ENCODE results near the gene TNN.
"Not testable (repeated sequence)": the region's sequence is repeated elsewhere in the genome, so short reads cannot be mapped to it uniquely, and the experiment has no call there.

The TNN gene

DNA sequence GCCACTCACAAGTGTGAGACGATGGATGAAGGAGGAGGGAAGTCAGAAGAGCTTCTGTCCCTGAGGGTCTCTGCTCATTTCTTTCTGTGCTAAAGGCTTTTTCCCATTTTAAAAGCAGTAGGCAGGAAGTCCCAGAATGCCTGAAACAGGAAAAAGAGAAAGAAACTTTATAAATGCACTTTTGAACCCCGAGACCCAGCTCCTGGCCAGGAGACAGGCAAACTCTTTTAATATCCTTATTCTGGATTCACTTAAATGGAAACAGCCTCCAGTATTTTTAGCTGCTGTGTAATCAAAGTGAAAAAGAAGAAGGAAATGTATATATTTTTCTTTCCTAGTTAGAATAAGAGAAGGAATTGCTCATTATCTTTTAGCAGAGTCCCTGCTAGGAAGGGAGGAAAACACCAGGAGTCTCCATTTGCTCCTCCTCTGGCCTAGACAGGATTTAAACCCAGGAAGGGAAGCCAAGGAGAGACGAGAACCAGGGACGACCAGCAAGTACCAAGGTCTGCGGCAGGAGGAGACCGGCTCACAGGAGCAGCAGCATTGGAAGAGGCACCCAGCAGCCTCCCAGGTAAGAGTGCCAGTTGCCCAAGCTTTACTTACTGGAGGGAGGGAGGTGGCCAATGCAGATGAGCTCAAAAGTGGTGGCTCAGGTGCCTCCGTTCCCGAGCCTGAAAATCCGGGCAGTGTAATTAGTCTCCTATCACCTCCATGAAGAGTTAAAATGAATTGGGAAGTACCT, at the start of gene TNN:
Gene TNN, plus strand, starts transcription at position 472 of the 745 bp plus-strand sequence. CDS start 9,586 bp downstream, outside the sequence.
- POLR2A ChIA-PET (ENCODE audit: low non-redundant PET) = no interaction called here
- CTCF ChIA-PET = interaction anchor here (1.0 kb wide), 1 partner anchor 63 kb away, joined by 4 read pairs; no protein-coding TSS in a partner anchor
- no peak within 1 kb of the TSS for H3K27ac ChIP-seq
- DNase-seq (ENCODE audit: low spot score) = no peak
- no peak for TF ChIP-seq CTCF (conservative IDR thresholded peaks at IDR 0.05; ENCODE audit: low read depth)

DNA sequence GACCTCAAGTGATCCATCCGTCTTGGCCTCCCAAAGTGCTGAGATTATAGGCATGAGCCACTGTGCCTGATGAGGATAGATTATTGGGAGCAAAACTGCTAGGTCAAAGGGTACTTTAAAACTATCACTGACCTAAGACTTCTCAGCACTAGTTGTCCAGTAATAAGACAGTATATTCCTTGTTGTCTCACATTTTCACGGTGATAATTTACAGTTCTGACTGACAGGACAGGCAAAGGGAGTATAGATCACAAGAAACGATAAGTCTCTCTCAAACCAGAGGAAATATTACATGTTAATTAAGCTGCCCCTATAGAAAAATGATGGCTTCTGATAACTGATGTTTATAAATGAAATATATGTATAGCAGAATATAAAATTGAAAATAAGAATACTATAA, 48.1 kb upstream of the TNN start:
- TF ChIP-seq CTCF (conservative IDR thresholded peaks at IDR 0.05; ENCODE audit: low read depth) = no peak
- no peak overlapping the region for H3K27ac ChIP-seq
- ChIA-PET POLR2A (ENCODE audit: low non-redundant PET) (no interaction called here), CTCF (no interaction called here)
- no peak for DNase-seq (ENCODE audit: low spot score)

- ChIA-PET POLR2A (ENCODE audit: low non-redundant PET) (interaction anchor here (0.7 to 1.2 kb wide), 3 partner anchors 23 to 1088 kb away, joined by 4 to 7 read pairs (median 6); no protein-coding TSS in a partner anchor), CTCF (interaction anchor here (0.7 to 1.1 kb wide), 2 partner anchors 102 to 315 kb away, joined by 5 to 7 read pairs; no protein-coding TSS in a partner anchor)
- no peak for TF ChIP-seq CTCF (conservative IDR thresholded peaks at IDR 0.05; ENCODE audit: low read depth)
- peak; percentile 98 for DNase-seq (ENCODE audit: low spot score)
- peak within 1 kb of the TSS; percentile 78 for H3K27ac ChIP-seq
These were observed 44.4 kb upstream of the TNN start, which contains the start of gene MRPS14 for GRCh38 chr1:175023043-175023921. TSS of gene MRPS14 (minus strand) at chr1:175023425. CDS start at chr1:175023408, 17 bp downstream.

- DNase-seq (ENCODE audit: low spot score) = not testable (repeated sequence)
- peak overlapping the region; percentile 78 for H3K27ac ChIP-seq
- ChIA-PET CTCF (interaction anchor here (0.5 to 1.1 kb wide), 3 partner anchors 9 to 315 kb away, joined by 4 to 7 read pairs (median 5); no protein-coding TSS in a partner anchor), POLR2A (ENCODE audit: low non-redundant PET) (interaction anchor here (0.7 to 1.2 kb wide), 2 partner anchors 23 to 25 kb away, joined by 4 to 6 read pairs; no protein-coding TSS in a partner anchor)
These were observed 43.8 kb upstream of the TNN start for GRCh38 chr1:175023922-175024242.

DNA sequence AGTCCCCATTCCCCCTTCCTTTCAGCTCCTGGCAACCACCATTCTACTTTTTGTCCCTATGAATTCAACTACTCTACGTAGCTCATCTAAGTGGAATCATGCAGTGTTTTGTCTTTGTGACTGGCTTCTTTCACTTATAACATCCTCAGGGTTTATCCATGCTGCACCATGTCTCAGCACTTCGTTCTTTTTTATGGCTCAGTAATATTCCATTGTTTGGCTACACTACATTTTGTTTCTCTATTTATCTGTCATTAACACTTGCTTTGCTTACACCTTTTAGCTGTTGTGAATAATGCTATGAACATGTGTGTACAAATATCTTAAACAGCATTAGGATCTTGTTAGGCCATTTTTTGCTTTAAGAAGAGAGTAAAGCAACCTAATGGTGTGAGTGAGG, 42.9 kb upstream of the TNN start:
- H3K27ac ChIP-seq = no peak overlapping the region
- no peak for DNase-seq (ENCODE audit: low spot score)
- CTCF ChIA-PET = interaction anchor here (1.2 kb wide), 1 partner anchor 121 kb away, joined by 4 read pairs; no protein-coding TSS in a partner anchor
- POLR2A ChIA-PET (ENCODE audit: low non-redundant PET) = no interaction called here
- no peak for TF ChIP-seq CTCF (conservative IDR thresholded peaks at IDR 0.05; ENCODE audit: low read depth)

DNA sequence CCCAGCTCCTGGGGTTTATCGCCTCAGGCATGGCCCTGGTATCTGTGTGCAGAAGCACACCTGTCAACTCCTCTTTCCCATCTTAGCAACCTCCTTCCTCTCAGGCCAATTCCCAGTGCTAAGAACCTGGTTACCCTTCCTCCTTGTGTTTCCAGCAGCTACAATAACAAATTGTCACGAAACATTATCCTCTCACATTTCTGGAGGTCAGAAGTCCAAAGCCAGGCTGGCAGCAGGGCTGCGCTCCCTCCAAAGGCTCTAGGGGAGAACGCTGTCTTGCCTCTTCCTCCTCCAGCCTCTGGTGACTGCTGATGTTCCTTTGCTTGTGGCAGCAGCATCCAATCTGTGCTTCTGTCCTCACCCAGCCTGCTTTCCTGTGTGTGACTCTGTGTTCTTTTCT, 33.7 kb upstream of the TNN start:
- ChIA-PET POLR2A (ENCODE audit: low non-redundant PET) (no interaction called here), CTCF (interaction anchor here (0.6 kb wide), 1 partner anchor 13 kb away, joined by 3 read pairs; no protein-coding TSS in a partner anchor)
- H3K27ac ChIP-seq = no peak overlapping the region
- no peak for DNase-seq (ENCODE audit: low spot score)
- TF ChIP-seq CTCF (conservative IDR thresholded peaks at IDR 0.05; ENCODE audit: low read depth) = no peak

Data from RWPE1 (cell line).